Activated CD8-positive, alpha-beta memory T cell treated with anti-CD3 and anti-CD28 coated beads for 36 hours (primary cell): ENCODE data around the gene MAP3K8. TPM values are rescaled to one million over a fixed set of nuclear protein-coding genes. Genes with fewer than 3 reads are reported as not detected.
"Not testable (repeated sequence)": the region's sequence is repeated elsewhere in the genome, so short reads cannot be mapped to it uniquely, and the experiment has no call there.

ENCODE experiments used
- CTCF ChIA-PET: fragments of 350-600 bp; sonication (Branson Sonifier 250); formaldehyde crosslinking; loops from one replicate; lab custom pipeline; 2021; ENCODE audit warnings: antibody characterized with exemption; lab: Charles Lee
- POLR2A ChIA-PET: fragments of 350-600 bp; sonication (Branson Sonifier 250); formaldehyde crosslinking; loops from one replicate; lab custom pipeline; 2021; ENCODE audit warnings: antibody characterized with exemption; lab: Charles Lee
- total RNA-seq, 2 experiments: library from RNA; stranded (reverse); gene quantifications; one replicate each; pipeline ENCODE4 v1.2.3, GENCODE V29; 2021

The MAP3K8 gene
- total RNA-seq, 2 experiments from 2014 or later = 36.4 to 36.9 TPM

DNA sequence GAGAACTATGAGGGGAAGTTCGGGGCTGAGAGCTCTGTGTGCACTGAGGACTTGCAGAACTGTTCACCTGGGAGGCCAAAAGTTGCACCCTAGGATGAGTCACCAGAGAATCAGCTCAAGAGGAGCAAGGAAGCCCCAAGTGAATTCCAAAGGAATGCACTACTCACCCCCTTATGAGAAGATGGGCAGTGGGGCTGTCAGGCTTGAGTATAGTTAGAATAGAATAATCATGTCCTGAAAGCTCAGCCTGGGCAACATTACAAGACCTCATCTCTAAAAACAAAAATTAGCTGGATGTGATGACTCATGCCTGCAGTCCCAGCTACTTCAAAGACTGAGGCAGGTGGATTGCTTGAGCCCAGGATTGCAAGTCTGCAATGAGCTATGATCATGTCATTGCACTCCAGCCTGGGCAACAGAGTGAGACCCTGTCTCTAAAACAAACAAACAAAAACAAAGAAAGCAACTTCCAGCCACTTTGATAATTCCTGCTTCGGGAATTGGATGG lies 30.0 kb downstream of the MAP3K8 start:
- CTCF ChIA-PET = no interaction called here
- POLR2A ChIA-PET = interaction anchor here (1.2 kb wide), 1 partner anchor 14 kb away, joined by 9 read pairs; no protein-coding TSS in a partner anchor

DNA sequence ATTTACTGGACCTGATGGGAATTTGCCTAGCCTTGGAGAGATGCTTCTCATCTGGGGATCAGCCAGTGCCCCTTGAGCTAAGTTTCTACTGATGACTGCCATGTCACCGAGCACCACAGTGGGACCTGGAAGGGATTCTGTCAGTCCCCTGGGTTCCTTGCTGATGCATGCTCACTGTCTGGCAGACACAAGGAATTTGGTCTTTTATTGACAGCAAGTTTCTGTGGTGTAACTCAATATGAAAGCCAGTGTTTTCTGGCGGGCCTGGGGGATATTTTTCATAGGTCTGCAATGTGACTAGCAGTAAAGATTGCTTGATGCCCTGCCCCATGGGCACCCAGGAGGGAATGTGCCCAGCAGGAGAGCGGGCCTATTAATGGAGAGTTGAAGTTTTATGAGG lies 30.7 kb downstream of the MAP3K8 start:
- ChIA-PET CTCF (no interaction called here), POLR2A (no interaction called here)

DNA sequence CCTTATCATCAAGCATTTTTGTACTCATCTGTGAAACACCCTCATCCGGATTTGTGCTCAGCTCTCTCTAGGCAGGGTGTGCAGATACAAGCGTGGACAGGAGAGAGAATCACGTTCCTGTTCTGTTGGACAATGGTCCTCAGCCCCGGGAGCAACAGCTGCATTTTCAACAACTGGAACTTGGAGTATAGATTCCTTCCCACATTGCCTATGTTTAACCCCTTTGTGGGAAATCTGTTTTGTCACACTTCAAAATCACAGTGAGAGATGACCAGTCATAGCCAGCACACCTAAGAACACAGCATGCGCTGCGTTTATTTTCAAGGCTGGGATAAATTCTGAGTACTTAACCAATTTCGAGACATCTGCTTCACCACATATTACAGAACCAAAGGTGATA lies 32.5 kb downstream of the MAP3K8 start:
- POLR2A ChIA-PET = no interaction called here

GRCh38 chr10:30467651-30468338 lies 33.8 kb downstream of the MAP3K8 start:
- POLR2A ChIA-PET = no interaction called here
- CTCF ChIA-PET = no interaction called here

More for the DNA sequence above, 32.5 kb downstream of the MAP3K8 start:
- CTCF ChIA-PET = no interaction called here

- POLR2A ChIA-PET = no interaction called here
These were observed 38.6 kb downstream of the MAP3K8 start for GRCh38 chr10:30472414-30473155.

GRCh38 chr10:30475515-30475914 lies 41.5 kb downstream of the MAP3K8 start:
- POLR2A ChIA-PET, CTCF ChIA-PET: not testable (repeated sequence)

More at GRCh38 chr10:30472414-30473155, 38.6 kb downstream of the MAP3K8 start:
- CTCF ChIA-PET = interaction anchor here (0.9 kb wide), 1 partner anchor 59 kb away, joined by 3 read pairs; no protein-coding TSS in a partner anchor

DNA sequence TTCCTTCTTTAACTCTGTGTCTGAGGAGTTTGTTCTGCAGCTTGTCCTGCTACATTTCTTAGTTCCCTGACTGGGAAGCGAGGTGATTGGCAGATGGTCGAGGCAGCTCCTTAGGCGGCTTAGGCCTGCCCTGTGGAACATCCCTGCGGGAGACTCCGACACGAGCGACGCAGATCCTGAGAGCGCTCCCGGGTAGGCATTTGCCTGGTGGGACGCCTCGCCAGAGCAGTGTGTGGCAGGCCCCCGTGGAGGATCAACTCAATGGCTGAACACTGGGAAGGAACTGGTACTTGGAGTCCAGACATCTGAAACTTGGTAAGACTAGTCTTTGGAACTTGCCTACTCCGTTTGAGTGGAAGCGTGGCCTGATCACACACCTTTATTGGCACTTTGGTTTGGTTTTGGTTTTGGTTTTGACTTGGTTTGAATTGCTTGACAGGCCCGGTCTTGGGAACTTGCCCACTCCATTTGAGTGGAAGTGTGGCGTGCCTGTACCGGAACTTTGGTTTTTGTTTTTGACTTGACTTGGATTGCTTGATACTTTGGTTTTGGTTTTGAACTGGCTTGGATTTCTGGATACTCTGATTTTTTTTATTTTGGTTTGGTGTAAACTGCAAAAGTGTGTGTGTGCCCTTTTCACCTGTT lies 42.6 kb downstream of the MAP3K8 start:
- ChIA-PET POLR2A (no interaction called here), CTCF (no interaction called here)

DNA sequence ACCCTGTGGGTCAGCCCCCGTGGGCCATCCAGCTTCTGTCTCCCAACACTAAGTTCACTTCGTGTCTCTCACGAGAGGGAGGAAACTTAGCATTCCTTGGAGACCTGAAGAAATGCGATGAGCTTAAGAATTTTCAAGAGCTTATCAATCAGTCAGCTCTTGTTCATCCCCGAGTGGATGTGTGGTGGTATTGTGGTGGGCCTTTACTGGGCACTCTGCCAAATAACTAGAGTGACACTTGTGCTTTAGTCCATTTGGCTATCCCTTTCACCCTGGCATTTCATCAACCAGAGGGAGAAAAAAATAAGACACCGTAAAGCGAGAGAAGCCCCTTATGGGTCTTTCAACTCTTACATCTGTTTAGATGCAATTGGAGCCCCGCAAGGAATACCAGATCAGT lies 45.5 kb downstream of the MAP3K8 start:
- CTCF ChIA-PET, POLR2A ChIA-PET: not testable (repeated sequence)

GRCh38 chr10:30481603-30482002 lies 47.6 kb downstream of the MAP3K8 start:
- CTCF ChIA-PET = no interaction called here
- POLR2A ChIA-PET = no interaction called here

- ChIA-PET POLR2A (no interaction called here), CTCF (no interaction called here)
These were observed 54.3 kb downstream of the MAP3K8 start for GRCh38 chr10:30488316-30488715.

DNA sequence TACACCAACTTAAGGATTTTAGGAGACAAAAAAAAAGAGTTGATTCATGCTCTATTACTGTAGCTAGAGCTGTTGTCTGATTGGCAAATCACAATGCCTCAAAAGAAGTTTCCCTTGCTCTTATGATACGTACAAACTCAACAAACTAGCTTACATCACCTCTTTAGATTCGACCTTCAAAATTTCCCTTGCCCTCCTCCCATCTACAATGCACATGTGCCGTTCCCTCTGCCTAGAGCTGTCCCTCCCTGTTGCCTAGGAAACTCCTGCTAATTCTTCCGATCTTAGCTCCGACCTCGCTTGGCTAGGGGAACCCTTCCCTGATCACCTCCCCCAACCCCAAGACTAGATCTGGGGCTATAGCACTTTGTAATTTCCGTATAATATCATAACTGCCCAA lies 55.4 kb downstream of the MAP3K8 start:
- ChIA-PET POLR2A (no interaction called here), CTCF (no interaction called here)

- ChIA-PET POLR2A (no interaction called here), CTCF (no interaction called here)
These were observed 56.5 kb downstream of the MAP3K8 start for GRCh38 chr10:30490289-30491000.

DNA sequence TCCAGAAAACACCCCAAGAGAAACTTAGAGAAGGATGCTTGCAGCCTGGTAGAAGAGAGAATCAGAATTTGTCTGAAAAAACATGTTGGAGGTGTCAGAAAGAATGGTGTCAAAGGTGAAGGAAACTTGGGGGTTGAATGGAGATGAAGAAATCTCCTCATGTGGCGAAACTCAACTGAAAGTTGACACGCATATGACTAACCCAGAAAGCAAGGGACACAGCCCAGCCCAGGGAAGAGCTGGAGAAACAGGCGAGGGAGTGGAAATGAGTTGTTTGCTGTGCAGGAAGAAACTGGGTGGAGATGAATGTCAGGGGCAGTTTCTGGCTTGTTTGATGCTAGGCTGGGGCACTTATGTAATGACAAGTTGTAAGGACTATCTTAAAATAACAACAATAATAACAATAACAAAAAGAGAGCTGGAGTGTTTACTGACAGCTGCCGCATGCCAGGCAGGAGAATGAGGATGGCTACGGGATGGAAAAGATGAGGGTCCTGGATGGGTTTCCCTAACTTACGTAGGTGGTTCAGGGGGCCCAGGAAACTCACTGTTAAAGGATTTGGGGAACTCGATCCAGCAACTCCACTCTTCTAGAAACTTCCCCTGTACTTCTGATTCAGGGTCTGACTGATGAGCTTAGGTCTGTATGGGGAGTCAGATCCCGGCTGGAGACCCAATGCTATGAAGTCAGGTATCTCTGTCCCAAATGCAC lies 57.4 kb downstream of the MAP3K8 start:
- ChIA-PET CTCF (no interaction called here), POLR2A (no interaction called here)

- POLR2A ChIA-PET = no interaction called here
- CTCF ChIA-PET = no interaction called here
These were observed 58.0 kb downstream of the MAP3K8 start for GRCh38 chr10:30491916-30492515.

DNA sequence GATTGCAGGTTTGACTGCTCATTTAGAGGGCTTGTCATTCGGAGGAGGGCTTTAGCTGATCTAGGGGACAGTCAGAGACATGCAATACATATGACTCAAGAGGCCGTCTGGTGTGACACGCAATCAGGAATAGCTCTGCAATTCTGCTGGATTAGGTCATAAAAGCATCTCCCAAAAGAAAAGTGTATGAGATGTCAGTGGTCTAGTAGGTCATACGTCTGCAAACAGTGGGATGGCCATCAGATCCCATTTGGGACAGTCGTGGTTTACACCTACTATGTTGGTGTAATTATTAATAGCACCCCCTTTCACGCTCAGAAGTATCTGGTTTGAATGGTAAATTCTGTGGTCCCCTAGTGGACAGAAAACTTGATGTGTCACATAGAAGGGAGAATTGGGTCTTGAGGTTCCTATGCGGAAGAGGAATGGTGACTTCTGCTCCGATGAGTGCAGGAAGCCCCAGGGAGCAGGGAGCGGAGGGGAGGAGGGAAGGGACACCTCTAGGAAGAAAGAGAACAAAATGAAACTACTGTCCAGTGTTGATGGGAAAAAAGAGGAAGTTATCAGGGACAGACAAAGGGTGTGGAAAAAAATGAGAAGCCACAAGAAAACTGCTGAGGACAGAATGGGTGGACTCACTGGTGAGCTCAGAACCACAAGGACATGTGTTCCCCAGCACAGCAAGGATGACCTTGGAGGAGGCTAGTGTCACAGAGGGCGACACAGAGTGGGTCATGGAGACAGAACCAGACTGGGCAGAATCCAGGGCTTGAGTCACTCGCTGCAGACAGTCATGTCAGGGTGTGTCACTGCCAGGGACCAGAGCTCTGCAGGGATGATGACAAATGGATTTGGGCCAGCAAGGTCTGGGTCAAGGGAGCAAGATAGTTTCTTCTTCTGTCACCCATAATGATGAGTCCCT lies 59.9 kb downstream of the MAP3K8 start:
- POLR2A ChIA-PET = no interaction called here
- CTCF ChIA-PET = interaction anchor here (1.0 kb wide), 1 partner anchor 53 kb away, joined by 5 read pairs; no protein-coding TSS in a partner anchor

GRCh38 chr10:30494558-30494957 lies 60.6 kb downstream of the MAP3K8 start:
- ChIA-PET POLR2A (no interaction called here), CTCF (no interaction called here)

DNA sequence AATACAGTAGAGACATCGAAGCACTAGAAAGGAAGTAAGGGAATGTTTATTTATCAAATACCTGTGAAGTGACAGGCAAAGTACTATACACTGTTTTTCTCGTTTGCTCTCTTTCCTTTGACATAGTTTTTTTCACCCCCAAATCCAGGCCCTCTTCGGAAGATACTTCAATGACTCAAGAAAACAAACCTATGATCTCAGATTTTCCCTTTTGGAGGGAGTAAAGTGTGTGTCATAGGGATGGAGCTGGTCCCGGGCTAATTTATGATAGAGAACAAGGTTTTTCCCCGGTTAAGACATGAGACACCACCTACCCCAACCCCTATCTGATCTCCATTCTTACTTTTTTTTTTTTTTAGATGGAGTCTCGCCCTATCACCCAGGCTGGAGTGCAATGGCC lies 61.7 kb downstream of the MAP3K8 start:
- ChIA-PET POLR2A (no interaction called here), CTCF (no interaction called here)
